HCT116 (cell line): Measurements from ENCODE around the gene XYLT1. TPM values are rescaled to one million over a fixed set of nuclear protein-coding genes. Genes with fewer than 3 reads are reported as not detected.

ENCODE experiments used
- ATAC-seq: fragments of 200-7000 bp; cut with Tn5 transposase; 2 replicates; pipeline ENCODE4 v1.9.1; 2020; ENCODE audit warnings: mild to moderate bottlenecking, moderate library complexity
- BruUV-seq: library from RNA; stranded (reverse); fragments of 400-500 nt; replicated peaks from 2 replicates; lab custom pipeline; 2021; lab: Mats Ljungman, UMichigan
- CTCF ChIA-PET: fragments of 300-600 bp; sonication (Branson Sonifier 250); formaldehyde crosslinking; loops from one replicate; lab custom pipeline; 2021; ENCODE audit warnings: antibody characterized with exemption; lab: Charles Lee
- POLR2A ChIA-PET: fragments of 300-600, 350-600 bp; sonication (Branson Sonifier 250); formaldehyde crosslinking; loops from one replicate; lab custom pipeline; 2021; ENCODE audit warnings: antibody characterized with exemption; lab: Charles Lee
- RAD21 ChIA-PET, 2 experiments: fragments of 300-600 bp; sonication (Branson Sonifier 250); formaldehyde crosslinking; loops; one replicate each; lab custom pipeline; 2023; ENCODE audit warnings: low total read pairs in 2 of 2; ENCODE audit not compliant: uncharacterized antibody in 2 of 2, unreplicated experiment in 2 of 2, low non-redundant PET in 1 of 2; lab: Charles Lee
- DNase-seq: peaks from one replicate; pipeline ENCODE4 v3.0.0-alpha.2; 2010; ENCODE audit warnings: low read depth, low spot score
- H2AFZ ChIP-seq: fragments of 200-600 bp; shearing (Covaris generic), sonication (generic); 2 replicates; pipeline ENCODE4 v1.6.1; 2017; ENCODE audit warnings: low read depth, mixed run types, mixed read lengths, antibody characterized with exemption, low read length; ENCODE audit not compliant: poor library complexity, severe bottlenecking
- H3K27ac ChIP-seq: 2 replicates; pipeline ENCODE4 v1.5.1; 2012; ENCODE audit warnings: low read depth, low read length
- H3K27me3 ChIP-seq: fragments of 200-600 bp; sonication (generic); 2 replicates; pipeline ENCODE4 v1.6.1; 2016; ENCODE audit warnings: mixed run types, low read length, mixed read lengths; ENCODE audit not compliant: insufficient read depth
- H3K36me3 ChIP-seq, 2 experiments: fragments of 200-500 bp in 1 of 2; fragments of 200-600 bp in 1 of 2; sonication (Bioruptor generic) in 1 of 2; sonication (generic) in 1 of 2; 2 replicates each; pipeline versions ENCODE4 v1.5.1 to v1.6.1; 2014 to 2016; ENCODE audit warnings: low read length in 2 of 2, inconsistent platforms in 1 of 2, mixed read lengths in 1 of 2, mixed run types in 1 of 2; ENCODE audit not compliant: insufficient read depth in 2 of 2, control insufficient read depth in 1 of 2
- H3K4me1 ChIP-seq, 2 experiments: fragments of 200-600 bp in 1 of 2; sonication (generic) in 1 of 2; 2 replicates each; pipeline versions ENCODE4 v1.5.1 to v1.6.1; 2012 to 2017; ENCODE audit warnings: low read length in 2 of 2, inconsistent platforms in 1 of 2, mild to moderate bottlenecking in 1 of 2, mixed read lengths in 1 of 2, mixed run types in 1 of 2, moderate library complexity in 1 of 2; ENCODE audit not compliant: insufficient read depth in 2 of 2, control insufficient read depth in 1 of 2
- H3K4me2 ChIP-seq: fragments of 200-600 bp; sonication (generic); 2 replicates; pipeline ENCODE4 v1.6.1; 2017; ENCODE audit warnings: mixed run types, low read length, mixed read lengths
- H3K4me3 ChIP-seq, 2 experiments: fragments of 200-600 bp in 1 of 2; sonication (generic) in 1 of 2; replicated peaks in 1 of 2; 2 replicates each; pipeline ENCODE4 v1.5.1; 2011 to 2016; ENCODE audit warnings: low read length in 2 of 2, control low read depth in 1 of 2, low read depth in 1 of 2, mild to moderate bottlenecking in 1 of 2, mixed read lengths in 1 of 2, mixed run types in 1 of 2
- H3K79me2 ChIP-seq: fragments of 200-600 bp; sonication (generic); 2 replicates; pipeline ENCODE4 v1.6.1; 2017; ENCODE audit warnings: mild to moderate bottlenecking, mixed run types, low read length, moderate library complexity, mixed read lengths; ENCODE audit not compliant: insufficient read depth
- H3K9ac ChIP-seq: fragments of 200-600 bp; sonication (generic); 2 replicates; pipeline ENCODE4 v1.6.1; 2016; ENCODE audit warnings: low read length, mixed read lengths
- H3K9me2 ChIP-seq: fragments of 200-600 bp; sonication (generic), shearing (Covaris generic); 2 replicates; pipeline ENCODE4 v1.6.1; 2017; ENCODE audit warnings: mixed run types, mild to moderate bottlenecking, moderate library complexity; ENCODE audit not compliant: insufficient read depth
- H3K9me3 ChIP-seq, 2 experiments: fragments of 200-500 bp in 1 of 2; fragments of 200-600 bp in 1 of 2; sonication (Bioruptor generic) in 1 of 2; sonication (generic) in 1 of 2; 2 replicates each; pipeline ENCODE4 v1.6.1; 2014 to 2017; ENCODE audit warnings: low read length in 2 of 2, mixed read lengths in 2 of 2, inconsistent platforms in 1 of 2, low read depth in 1 of 2, mild to moderate bottlenecking in 1 of 2, mixed run types in 1 of 2, moderate library complexity in 1 of 2; ENCODE audit not compliant: control insufficient read depth in 1 of 2, insufficient read depth in 1 of 2
- H4K20me1 ChIP-seq: fragments of 200-600 bp; sonication (generic), shearing (Covaris generic); 2 replicates; pipeline ENCODE4 v1.6.1; 2017; ENCODE audit warnings: mixed run types, mild to moderate bottlenecking, moderate library complexity; ENCODE audit not compliant: insufficient read depth
- CBX3 ChIP-seq: IDR thresholded peaks from 2 replicates; pipeline ENCODE4 v1.6.1; 2012; ENCODE audit warnings: low read depth
- CTCF ChIP-seq, 3 experiments: fragments of 200-600 bp in 1 of 3; sonication (generic) in 1 of 3; IDR thresholded peaks in 2 of 3; conservative IDR thresholded peaks in 1 of 3; 2 replicates each; pipeline ENCODE4 v1.5.1; 2012 to 2017; ENCODE audit warnings: low read depth in 2 of 3, low read length in 2 of 3, antibody characterized with exemption in 1 of 3, borderline replicate concordance in 1 of 3, control low read depth in 1 of 3, mild to moderate bottlenecking in 1 of 3, mixed read lengths in 1 of 3, mixed run types in 1 of 3, moderate library complexity in 1 of 3; ENCODE audit not compliant: insufficient read depth in 1 of 3
- EGR1 ChIP-seq: IDR thresholded peaks from 2 replicates; pipeline ENCODE4 v1.6.1; 2012; ENCODE audit warnings: low read depth
- JUND ChIP-seq: IDR thresholded peaks from 2 replicates; pipeline ENCODE4 v1.6.1; 2012
- REST ChIP-seq: IDR thresholded peaks from 2 replicates; pipeline ENCODE4 v1.6.1; 2012; ENCODE audit warnings: low read depth
- YY1 ChIP-seq: IDR thresholded peaks from 2 replicates; pipeline ENCODE4 v1.6.1; 2011; ENCODE audit warnings: low read length, low read depth, moderate library complexity, mild to moderate bottlenecking; ENCODE audit not compliant: insufficient replicate concordance; ENCODE audit errors: extremely low read depth
- ZFX ChIP-seq: fragments of 450-650 bp; IDR thresholded peaks from 2 replicates; pipeline ENCODE4 v1.6.1; 2017
- intact Hi-C: fragments of 100-400 bp; cut with micrococcal nuclease; formaldehyde crosslinking; loops from 2 replicates; pipeline ENCODE4 v1.10.0; 2022
- total RNA-seq: library from RNA; stranded (reverse); gene quantifications from one replicate; pipeline ENCODE4 v1.2.1, GENCODE V29; 2021; ENCODE audit not compliant: unreplicated experiment

XYLT1 gene
- total RNA-seq, 1 experiment from 2014 or later, result 4.5 TPM

- no peak for ATAC-seq
- POLR2A ChIA-PET, result no interaction called here
Measured at GRCh38 chr16:17078931-17079631, 391.7 kb downstream of the XYLT1 start.

More at GRCh38 chr16:17078931-17079631, 391.7 kb downstream of the XYLT1 start:
- Histone ChIP-seq H3K4me2 (no peak overlapping the region), H3K9ac (no peak overlapping the region), H3K36me3 (no peaks in the 10 kb centered on the region), H3K4me3 (no peak overlapping the region), H3K9me3 (no peaks in the 10 kb centered on the region), H4K20me1 (no peaks in the 10 kb centered on the region), H2AFZ (no peak overlapping the region), H3K9me2 (no peaks in the 10 kb centered on the region), H3K27me3 (peaks cover 20% of the 10 kb centered on the region), H3K27ac (no peak overlapping the region), H3K79me2 (no peaks in the 10 kb centered on the region), H3K4me1 (no peaks in the 10 kb centered on the region)
- no TSS peak for BruUV-seq
- intact Hi-C loops, result no loop called here
- no peak for TF ChIP-seq EGR1
- no peak for TF ChIP-seq JUND
- peak in 2 of 3 experiments; percentile 1 to 31; a peak in 1 of 6 replicates for TF ChIP-seq CTCF (IDR thresholded peaks at IDR 0.05 in 2 of 3, conservative IDR thresholded peaks at IDR 0.05 in 1 of 3; ENCODE audit: borderline replicate concordance in 1 of 3, insufficient read depth in 1 of 3, low read depth in 2 of 3, low read length in 2 of 3)
- TF ChIP-seq ZFX, result no peak
- no peak for TF ChIP-seq CBX3
- TF ChIP-seq REST, result no peak
- TF ChIP-seq YY1, result no peak
- CTCF ChIA-PET, result no interaction called here
- RAD21 ChIA-PET, result no interaction called here
- DNase-seq, result no peak
